Esophagus muscularis mucosa (tissue), 3 donors: ENCODE results near the gene FANK1.

Source experiments
- CTCF ChIP-seq, 3 experiments: fragments of 200-600 bp in 2 of 3; fragments of 450-650 bp in 1 of 3; sonication (generic) in 2 of 3; IDR thresholded peaks; one replicate each; pipeline ENCODE4 v1.5.1; 2017 to 2019; ENCODE audit warnings: antibody characterized with exemption in 3 of 3, mild to moderate bottlenecking in 2 of 3, moderate library complexity in 1 of 3
- POLR2A ChIP-seq: fragments of 450-650 bp; IDR thresholded peaks from one replicate; pipeline ENCODE4 v1.6.1; 2017; ENCODE audit warnings: antibody characterized with exemption, moderate library complexity, mild to moderate bottlenecking, low read depth
- POLR2AphosphoS5 ChIP-seq, 2 donors: sonication (generic); formaldehyde crosslinking; IDR thresholded peaks; one replicate each; pipeline ENCODE4 v1.6.1; 2017; ENCODE audit warnings: antibody characterized with exemption in 2 of 2

DNA sequence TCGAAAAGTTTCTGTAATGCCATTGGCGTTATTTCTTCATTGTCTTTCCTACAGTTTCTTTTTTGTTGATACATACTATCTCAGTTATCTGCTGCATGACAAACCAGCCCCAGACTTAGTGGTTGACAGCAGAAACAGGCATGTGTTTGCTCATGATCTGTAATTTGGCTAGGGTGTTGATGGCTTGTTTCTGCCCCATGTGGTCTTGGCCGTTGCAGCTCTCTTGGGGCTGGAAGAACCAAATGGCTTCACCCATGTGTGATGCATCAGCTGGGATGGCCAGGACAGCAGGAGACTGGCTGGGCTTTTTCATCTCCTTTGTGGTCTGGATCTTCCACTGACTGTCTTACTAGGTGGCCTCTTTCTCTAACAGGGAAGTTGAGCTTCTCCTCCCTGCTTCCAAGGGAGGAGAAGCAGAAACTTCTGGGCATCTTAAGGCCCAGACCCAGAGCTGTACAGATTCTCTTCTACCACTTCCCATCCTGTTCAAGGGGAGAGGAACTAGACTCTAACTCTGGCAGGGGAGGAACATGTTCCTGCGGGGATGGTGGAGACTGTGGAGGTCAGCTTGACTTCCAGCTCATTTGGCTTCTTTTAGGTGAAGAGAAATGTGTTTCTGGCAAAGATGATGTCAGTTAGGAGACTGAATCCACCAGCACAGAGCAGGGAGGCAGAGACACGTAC is 89.3 kb downstream of the FANK1 start:
- TF ChIP-seq POLR2A (no peak), CTCF (IDR thresholded peaks at IDR 0.05) (no peak), POLR2AphosphoS5 (IDR thresholded peaks at IDR 0.05) (no peak)
